ENCODE data around the gene KLHL12. TPM values are rescaled to one million over a fixed set of nuclear protein-coding genes. Genes with fewer than 3 reads are reported as not detected.
"Not testable (repeated sequence)": the region's sequence is repeated elsewhere in the genome, so short reads cannot be mapped to it uniquely, and the experiment has no call there.

KLHL12 gene
- total and polyA plus RNA-seq, 3 experiments from 2014 or later, result 21.2 to 40.9 (median 40.2) TPM

- H3K4me1 ChIP-seq (ENCODE audit: insufficient read depth, low read length), result no peaks in the 10 kb centered on the region
- H3K27me3 ChIP-seq (ENCODE audit: insufficient read depth, low read length, poor library complexity, severe bottlenecking), result no peaks in the 10 kb centered on the region
- Mint-ChIP-seq H3K27me3 (no peaks in the 10 kb centered on the region), H3K27ac (no peak overlapping the region), H3K9me3 (no peaks in the 10 kb centered on the region), H3K36me3 (peaks cover 0 to 72% (median 14%) of the 10 kb centered on the region in 3 donors), H3K4me3 (no peak overlapping the region), H3K4me1 (no peaks in the 10 kb centered on the region)
- ChIA-PET POLR2A (no interaction called here), CTCF (no interaction called here)
- H3K36me3 ChIP-seq (ENCODE audit: insufficient read depth, low read length), result peaks cover 19% of the 10 kb centered on the region
- no peak overlapping the region for H3K4me3 ChIP-seq (ENCODE audit: low read length)
- H3K9me3 ChIP-seq (ENCODE audit: low read length), result no peaks in the 10 kb centered on the region
- no peak for DNase-seq
- H3K27ac ChIP-seq (ENCODE audit: low read depth, low read length), result no peak overlapping the region
Measured at GRCh38 chr1:202905331-202905730, 21.7 kb downstream of the KLHL12 start.

GRCh38 chr1:202903808-202904207, 23.2 kb downstream of the KLHL12 start:
- H3K27ac ChIP-seq (ENCODE audit: low read depth, low read length); H3K9me3 ChIP-seq (ENCODE audit: low read length); H3K9me3 Mint-ChIP-seq; H3K4me1 Mint-ChIP-seq; H3K27me3 Mint-ChIP-seq; H3K4me3 Mint-ChIP-seq; DNase-seq; H3K27me3 ChIP-seq (ENCODE audit: insufficient read depth, low read length, poor library complexity, severe bottlenecking); CTCF ChIA-PET; H3K27ac Mint-ChIP-seq; H3K4me3 ChIP-seq (ENCODE audit: low read length); H3K4me1 ChIP-seq (ENCODE audit: insufficient read depth, low read length): not testable (repeated sequence)
- POLR2A ChIA-PET, result interaction anchor here (0.6 kb wide), 1 partner anchor 23 kb away, joined by 3 read pairs; the partner anchor contains the start of gene KLHL12
- H3K36me3 ChIP-seq (ENCODE audit: insufficient read depth, low read length), result peaks cover 13% of the 10 kb centered on the region
- peaks cover 0 to 65% (median 8%) of the 10 kb centered on the region in 3 donors for H3K36me3 Mint-ChIP-seq

GRCh38 chr1:202901555-202901954, 25.5 kb downstream of the KLHL12 start:
- H3K36me3 ChIP-seq (ENCODE audit: insufficient read depth, low read length), result peaks cover 9% of the 10 kb centered on the region
- H3K4me3 ChIP-seq (ENCODE audit: low read length), result no peak overlapping the region
- Mint-ChIP-seq H3K27ac (peak overlapping the region in 1 of 8 donors; percentile 89), H3K4me1 (no peaks in the 10 kb centered on the region), H3K4me3 (no peak overlapping the region), H3K9me3 (no peaks in the 10 kb centered on the region), H3K36me3 (peaks cover 5 to 66% (median 12%) of the 10 kb centered on the region in 3 donors), H3K27me3 (no peaks in the 10 kb centered on the region)
- CTCF ChIA-PET, result no interaction called here
- no peak overlapping the region for H3K27ac ChIP-seq (ENCODE audit: low read depth, low read length)
- no peak for DNase-seq
- POLR2A ChIA-PET, result no interaction called here
- no peaks in the 10 kb centered on the region for H3K9me3 ChIP-seq (ENCODE audit: low read length)
- H3K27me3 ChIP-seq (ENCODE audit: insufficient read depth, low read length, poor library complexity, severe bottlenecking), result no peaks in the 10 kb centered on the region
- H3K4me1 ChIP-seq (ENCODE audit: insufficient read depth, low read length), result no peaks in the 10 kb centered on the region

- H3K36me3 ChIP-seq (ENCODE audit: insufficient read depth, low read length), result peaks cover 22% of the 10 kb centered on the region
- H3K9me3 Mint-ChIP-seq, result no peaks in the 10 kb centered on the region
Measured at GRCh38 chr1:202892501-202892900, 34.5 kb downstream of the KLHL12 start.

GRCh38 chr1:202890392-202890791, 36.6 kb downstream of the KLHL12 start:
- H3K27ac Mint-ChIP-seq, result peak overlapping the region in 6 of 8 donors; percentile 8 to 100 (median 60)
- no peaks in the 10 kb centered on the region for H3K27me3 Mint-ChIP-seq
- H3K9me3 ChIP-seq (ENCODE audit: low read length), result no peaks in the 10 kb centered on the region
- no peaks in the 10 kb centered on the region for H3K9me3 Mint-ChIP-seq
- H3K4me1 ChIP-seq (ENCODE audit: insufficient read depth, low read length), result peaks cover 16% of the 10 kb centered on the region
- H3K36me3 ChIP-seq (ENCODE audit: insufficient read depth, low read length), result peaks cover 16% of the 10 kb centered on the region
- POLR2A ChIA-PET, result interaction anchor here (0.6 to 1.2 kb wide), 2 partner anchors 117 to 962 kb away, joined by 3 to 5 read pairs; partner anchors contain the start of gene TMEM183A
- H3K4me1 Mint-ChIP-seq, result peaks cover 18 to 26% (median 22%) of the 10 kb centered on the region in 3 donors
- no peaks in the 10 kb centered on the region for H3K27me3 ChIP-seq (ENCODE audit: insufficient read depth, low read length, poor library complexity, severe bottlenecking)
- CTCF ChIA-PET, result interaction anchor here (0.9 to 1.5 kb wide), 2 partner anchors 37 to 65 kb away, joined by 3 read pairs; partner anchors contain the start of gene KLHL12
- peak overlapping the region in 1 of 7 donors; percentile 22 for H3K4me3 Mint-ChIP-seq
- H3K36me3 Mint-ChIP-seq, result peaks cover 0 to 47% (median 25%) of the 10 kb centered on the region in 3 donors
- no peak overlapping the region for H3K27ac ChIP-seq (ENCODE audit: low read depth, low read length)
- no peak for DNase-seq
- H3K4me3 ChIP-seq (ENCODE audit: low read length), result no peak overlapping the region

More at GRCh38 chr1:202892501-202892900, 34.5 kb downstream of the KLHL12 start:
- Histone ChIP-seq H3K27me3 (ENCODE audit: insufficient read depth, low read length, poor library complexity, severe bottlenecking) (no peaks in the 10 kb centered on the region), H3K27ac (ENCODE audit: low read depth, low read length) (no peak overlapping the region), H3K4me3 (ENCODE audit: low read length) (no peak overlapping the region), H3K4me1 (ENCODE audit: insufficient read depth, low read length) (peaks cover 15% of the 10 kb centered on the region), H3K9me3 (ENCODE audit: low read length) (no peaks in the 10 kb centered on the region)
- peaks cover 0 to 65% (median 31%) of the 10 kb centered on the region in 3 donors for H3K36me3 Mint-ChIP-seq
- no peaks in the 10 kb centered on the region for H3K27me3 Mint-ChIP-seq
- H3K4me1 Mint-ChIP-seq, result peaks cover 16 to 17% (median 17%) of the 10 kb centered on the region in 3 donors
- ChIA-PET POLR2A (no interaction called here), CTCF (no interaction called here)
- no peak overlapping the region for H3K27ac Mint-ChIP-seq
- no peak overlapping the region for H3K4me3 Mint-ChIP-seq
- no peak for DNase-seq

- Histone ChIP-seq H3K9me3 (ENCODE audit: low read length) (no peaks in the 10 kb centered on the region), H3K27ac (ENCODE audit: low read depth, low read length) (peak within 1 kb of the TSS; percentile 91), H3K4me3 (ENCODE audit: low read length) (peak within 1 kb of the TSS; percentile 92), H3K4me1 (ENCODE audit: insufficient read depth, low read length) (peaks cover 16% of the 10 kb centered on the region), H3K36me3 (ENCODE audit: insufficient read depth, low read length) (peaks cover 4% of the 10 kb centered on the region), H3K27me3 (ENCODE audit: insufficient read depth, low read length, poor library complexity, severe bottlenecking) (no peaks in the 10 kb centered on the region)
- CTCF ChIA-PET, result no interaction called here
- Mint-ChIP-seq H3K27ac (peak within 1 kb of the TSS; percentile 90 to 100 (median 98)), H3K27me3 (no peaks in the 10 kb centered on the region), H3K9me3 (no peaks in the 10 kb centered on the region), H3K36me3 (peaks cover 0 to 35% (median 16%) of the 10 kb centered on the region in 3 donors), H3K4me3 (peak within 1 kb of the TSS; percentile 91 to 99 (median 94)), H3K4me1 (peaks cover 23 to 36% (median 29%) of the 10 kb centered on the region in 3 donors)
- peak; percentile 95 to 98 (median 97) for DNase-seq
- POLR2A ChIA-PET, result interaction anchor here (0.5 to 1.2 kb wide), 6 partner anchors 77 to 119 kb away, joined by 3 to 10 read pairs (median 4); partner anchors contain the start of genes KDM5B, PCAT6 and TMEM183A
Measured at GRCh38 chr1:202888531-202889360, 38.3 kb downstream of the KLHL12 start, which contains the start of gene RABIF. TSS of gene RABIF (minus strand) at chr1:202889149. CDS start at chr1:202889098, 51 bp downstream.

GRCh38 chr1:202888221-202888530, 38.9 kb downstream of the KLHL12 start:
- Histone ChIP-seq H3K9me3 (ENCODE audit: low read length) (no peaks in the 10 kb centered on the region), H3K27me3 (ENCODE audit: insufficient read depth, low read length, poor library complexity, severe bottlenecking) (no peaks in the 10 kb centered on the region), H3K27ac (ENCODE audit: low read depth, low read length) (peak overlapping the region; percentile 91), H3K36me3 (ENCODE audit: insufficient read depth, low read length) (no peaks in the 10 kb centered on the region), H3K4me3 (ENCODE audit: low read length) (peak overlapping the region; percentile 92), H3K4me1 (ENCODE audit: insufficient read depth, low read length) (peaks cover 16% of the 10 kb centered on the region)
- ChIA-PET CTCF (no interaction called here), POLR2A (interaction anchor here (0.9 to 1.2 kb wide), 5 partner anchors 78 to 119 kb away, joined by 3 to 10 read pairs (median 4); partner anchors contain the start of genes KDM5B, PCAT6 and TMEM183A)
- H3K27me3 Mint-ChIP-seq, result no peaks in the 10 kb centered on the region
- H3K4me1 Mint-ChIP-seq, result peaks cover 23 to 42% (median 35%) of the 10 kb centered on the region in 3 donors
- peaks cover 0 to 35% (median 12%) of the 10 kb centered on the region in 3 donors for H3K36me3 Mint-ChIP-seq
- H3K27ac Mint-ChIP-seq, result peak overlapping the region; percentile 70 to 94 (median 89)
- DNase-seq, result no peak
- H3K9me3 Mint-ChIP-seq, result no peaks in the 10 kb centered on the region
- H3K4me3 Mint-ChIP-seq, result peak overlapping the region; percentile 87 to 99 (median 89)

GRCh38 chr1:202880961-202881460, 46.0 kb downstream of the KLHL12 start:
- ChIA-PET CTCF (no interaction called here), POLR2A (no interaction called here)
- H3K4me1 Mint-ChIP-seq, result peaks cover 12 to 28% (median 24%) of the 10 kb centered on the region in 3 donors

More at GRCh38 chr1:202880961-202881460, 46.0 kb downstream of the KLHL12 start:
- no peak overlapping the region for H3K27ac Mint-ChIP-seq
- no peak for DNase-seq
- H3K36me3 Mint-ChIP-seq, result peaks cover 6 to 61% (median 18%) of the 10 kb centered on the region in 3 donors
- H3K4me3 Mint-ChIP-seq, result no peak overlapping the region
- H3K4me3 ChIP-seq (ENCODE audit: low read length), result no peak overlapping the region
- peaks cover 19% of the 10 kb centered on the region for H3K36me3 ChIP-seq (ENCODE audit: insufficient read depth, low read length)
- no peaks in the 10 kb centered on the region for H3K9me3 Mint-ChIP-seq
- no peaks in the 10 kb centered on the region for H3K27me3 Mint-ChIP-seq
- H3K27me3 ChIP-seq (ENCODE audit: insufficient read depth, low read length, poor library complexity, severe bottlenecking), result no peaks in the 10 kb centered on the region
- H3K9me3 ChIP-seq (ENCODE audit: low read length), result no peaks in the 10 kb centered on the region
- no peak overlapping the region for H3K27ac ChIP-seq (ENCODE audit: low read depth, low read length)
- H3K4me1 ChIP-seq (ENCODE audit: insufficient read depth, low read length), result no peaks in the 10 kb centered on the region

All from CD8-positive, alpha-beta memory T cell (primary cell).